Esophagus muscularis mucosa (tissue), 4 donors: ENCODE results near the gene MYO10.

ENCODE experiments used
- CTCF ChIP-seq, 3 experiments: fragments of 200-600 bp in 2 of 3; fragments of 450-650 bp in 1 of 3; sonication (generic) in 2 of 3; IDR thresholded peaks; one replicate each; pipeline ENCODE4 v1.5.1; 2017 to 2019; ENCODE audit warnings: antibody characterized with exemption in 3 of 3, mild to moderate bottlenecking in 2 of 3, moderate library complexity in 1 of 3
- EP300 ChIP-seq: sonication (generic); formaldehyde crosslinking; IDR thresholded peaks from one replicate; pipeline ENCODE4 v1.6.1; 2017; ENCODE audit warnings: antibody characterized with exemption
- POLR2A ChIP-seq: fragments of 450-650 bp; IDR thresholded peaks from one replicate; pipeline ENCODE4 v1.6.1; 2017; ENCODE audit warnings: antibody characterized with exemption, moderate library complexity, mild to moderate bottlenecking, low read depth
- POLR2AphosphoS5 ChIP-seq, 2 donors: sonication (generic); formaldehyde crosslinking; IDR thresholded peaks; one replicate each; pipeline ENCODE4 v1.6.1; 2017; ENCODE audit warnings: antibody characterized with exemption in 2 of 2

GRCh38 chr5:16936989-16937438 lies 926 bp upstream of the MYO10 start:
- no peak for TF ChIP-seq POLR2AphosphoS5 (IDR thresholded peaks at IDR 0.05)
- TF ChIP-seq CTCF (IDR thresholded peaks at IDR 0.05) = no peak
- TF ChIP-seq EP300 = no peak
- TF ChIP-seq POLR2A = no peak
